Smooth muscle cell (in vitro differentiated cells): ENCODE results near the gene BMP2. TPM values are rescaled to one million over a fixed set of nuclear protein-coding genes. Genes with fewer than 3 reads are reported as not detected.

Experiments used
- DNase-seq: peaks from one replicate; lab custom pipeline; 2025; ENCODE audit not compliant: unreplicated experiment; lab: John Stamatoyannopoulos, UW
- H2AFZ ChIP-seq: fragments of 200-600 bp; sonication (generic); 2 replicates; pipeline ENCODE4 v1.6.0; 2016; ENCODE audit warnings: antibody characterized with exemption, low read depth, mild to moderate bottlenecking
- H3F3A ChIP-seq: fragments of 200-600 bp; sonication (generic); 2 replicates; pipeline ENCODE4 v1.6.0; 2017; ENCODE audit warnings: antibody characterized with exemption, low read depth
- H3K27ac ChIP-seq: fragments of 200-600 bp; sonication (generic); 2 replicates; pipeline ENCODE4 v1.5.1; 2016; ENCODE audit warnings: low read depth, mild to moderate bottlenecking
- H3K27me3 ChIP-seq: fragments of 200-600 bp; sonication (generic); 2 replicates; pipeline ENCODE4 v1.6.1; 2016; ENCODE audit warnings: low read depth, mild to moderate bottlenecking
- H3K36me3 ChIP-seq: fragments of 200-600 bp; sonication (generic); 2 replicates; pipeline ENCODE4 v1.5.1; 2016; ENCODE audit warnings: low read depth
- H3K4me1 ChIP-seq: fragments of 200-600 bp; sonication (generic); 2 replicates; pipeline ENCODE4 v1.5.1; 2016; ENCODE audit warnings: low read depth
- H3K4me2 ChIP-seq: fragments of 200-600 bp; sonication (generic); 2 replicates; pipeline ENCODE4 v1.6.0; 2016; ENCODE audit warnings: mild to moderate bottlenecking
- H3K4me3 ChIP-seq: fragments of 200-600 bp; sonication (generic); 2 replicates; pipeline ENCODE4 v1.5.1; 2016; ENCODE audit warnings: mild to moderate bottlenecking
- H3K79me2 ChIP-seq: fragments of 200-600 bp; sonication (generic); 2 replicates; pipeline ENCODE4 v1.6.0; 2016; ENCODE audit warnings: low read depth, mild to moderate bottlenecking
- H3K9ac ChIP-seq: fragments of 200-600 bp; sonication (generic); 2 replicates; pipeline ENCODE4 v1.6.0; 2016; ENCODE audit warnings: low read depth
- H3K9me3 ChIP-seq: fragments of 200-600 bp; sonication (generic); replicated peaks from 2 replicates; pipeline ENCODE4 v1.5.1; 2016; ENCODE audit warnings: low read depth
- H4K20me1 ChIP-seq: fragments of 200-600 bp; sonication (generic); 2 replicates; pipeline ENCODE4 v1.6.0; 2016; ENCODE audit warnings: low read depth
- WGBS: methylation state at CpG from one replicate; pipeline ENCODE4 v1.1.7; 2016; ENCODE audit warnings: low lambda C conversion rate; 5-methylcytosine and 5-hydroxymethylcytosine counted together
- polyA plus RNA-seq: library from polyadenylated mRNA; unstranded; fragments of >200 nt; fragmentation: Nextera tagmentation; extraction: Ambion mirVana; gene quantifications from 2 replicates; pipeline ENCODE4 v1.2.1, GENCODE V29; 2016
- total RNA-seq: library from RNA; depleted of rRNA; stranded (reverse); fragments of >200 nt; gene quantifications from 2 replicates; pipeline ENCODE4 v1.2.3, GENCODE V29; 2014
- TF ChIP-seq, protein P1 (sequence below): fragments of 200-600 bp; sonication (generic); IDR thresholded peaks from 2 replicates; pipeline ENCODE4 v1.5.1; 2017; ENCODE audit warnings: borderline replicate concordance, mild to moderate bottlenecking, antibody characterized with exemption; ENCODE audit not compliant: insufficient read depth, poor library complexity, severe bottlenecking

BMP2 gene
- total and polyA plus RNA-seq, 2 experiments from 2014 or later: 10.6 to 17.8 TPM

GRCh38 chr20:6750438-6750837 lies 17.0 kb upstream of the BMP2 start:
- Histone ChIP-seq H3K36me3 (no peaks in the 10 kb centered on the region), H3K9ac (no peak overlapping the region), H3K27ac (no peak overlapping the region), H3F3A (no peaks in the 10 kb centered on the region), H3K27me3 (no peaks in the 10 kb centered on the region), H3K4me3 (no peak overlapping the region), H3K4me1 (no peaks in the 10 kb centered on the region), H3K4me2 (no peak overlapping the region), H3K9me3 (no peaks in the 10 kb centered on the region), H3K79me2 (no peaks in the 10 kb centered on the region), H4K20me1 (no peaks in the 10 kb centered on the region), H2AFZ (no peak overlapping the region)
- TF ChIP-seq, protein P1, sequence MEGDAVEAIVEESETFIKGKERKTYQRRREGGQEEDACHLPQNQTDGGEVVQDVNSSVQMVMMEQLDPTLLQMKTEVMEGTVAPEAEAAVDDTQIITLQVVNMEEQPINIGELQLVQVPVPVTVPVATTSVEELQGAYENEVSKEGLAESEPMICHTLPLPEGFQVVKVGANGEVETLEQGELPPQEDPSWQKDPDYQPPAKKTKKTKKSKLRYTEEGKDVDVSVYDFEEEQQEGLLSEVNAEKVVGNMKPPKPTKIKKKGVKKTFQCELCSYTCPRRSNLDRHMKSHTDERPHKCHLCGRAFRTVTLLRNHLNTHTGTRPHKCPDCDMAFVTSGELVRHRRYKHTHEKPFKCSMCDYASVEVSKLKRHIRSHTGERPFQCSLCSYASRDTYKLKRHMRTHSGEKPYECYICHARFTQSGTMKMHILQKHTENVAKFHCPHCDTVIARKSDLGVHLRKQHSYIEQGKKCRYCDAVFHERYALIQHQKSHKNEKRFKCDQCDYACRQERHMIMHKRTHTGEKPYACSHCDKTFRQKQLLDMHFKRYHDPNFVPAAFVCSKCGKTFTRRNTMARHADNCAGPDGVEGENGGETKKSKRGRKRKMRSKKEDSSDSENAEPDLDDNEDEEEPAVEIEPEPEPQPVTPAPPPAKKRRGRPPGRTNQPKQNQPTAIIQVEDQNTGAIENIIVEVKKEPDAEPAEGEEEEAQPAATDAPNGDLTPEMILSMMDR: no peak
- no peak for DNase-seq

- H3K36me3 ChIP-seq: no peaks in the 10 kb centered on the region
- WGBS: 92% methylated on average over 4 of the region's 4 CpGs
- H3K27ac ChIP-seq: no peak overlapping the region
- H3K4me1 ChIP-seq: no peaks in the 10 kb centered on the region
- H3F3A ChIP-seq: no peaks in the 10 kb centered on the region
- no peak overlapping the region for H3K9ac ChIP-seq
- no peak overlapping the region for H3K4me2 ChIP-seq
- H3K9me3 ChIP-seq: no peaks in the 10 kb centered on the region
- TF ChIP-seq, protein P1: no peak
- no peaks in the 10 kb centered on the region for H4K20me1 ChIP-seq
- H3K4me3 ChIP-seq: no peak overlapping the region
- DNase-seq: no peak
- no peak overlapping the region for H2AFZ ChIP-seq
- peaks cover 5% of the 10 kb centered on the region for H3K27me3 ChIP-seq
- no peaks in the 10 kb centered on the region for H3K79me2 ChIP-seq
These were observed 10.5 kb upstream of the BMP2 start for GRCh38 chr20:6756693-6757595.

DNA sequence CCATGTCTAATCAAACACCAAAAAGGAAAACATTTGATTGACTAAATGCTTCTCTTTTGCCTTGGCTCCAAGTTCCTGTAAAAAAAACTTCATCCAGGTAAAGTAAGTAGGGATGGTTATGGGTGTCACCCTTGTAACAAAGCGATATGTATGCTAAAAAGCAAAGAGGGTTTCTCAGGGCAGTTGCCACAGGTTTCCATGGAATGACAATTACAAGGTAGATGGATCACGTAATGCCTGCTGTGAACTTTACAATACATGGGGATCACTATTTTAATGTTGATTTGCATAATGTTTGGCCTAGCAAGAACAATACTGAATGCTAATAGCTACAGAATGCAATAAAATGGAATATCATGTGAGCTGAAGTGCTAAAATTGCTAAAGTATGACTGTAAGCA lies 2.9 kb upstream of the BMP2 start:
- Histone ChIP-seq H3F3A (no peaks in the 10 kb centered on the region), H3K27ac (no peak overlapping the region), H3K4me1 (no peaks in the 10 kb centered on the region), H3K27me3 (no peaks in the 10 kb centered on the region), H3K9me3 (no peaks in the 10 kb centered on the region), H3K4me2 (no peak overlapping the region), H3K36me3 (no peaks in the 10 kb centered on the region), H4K20me1 (peaks cover 4% of the 10 kb centered on the region), H2AFZ (no peak overlapping the region), H3K79me2 (no peaks in the 10 kb centered on the region), H3K9ac (no peak overlapping the region), H3K4me3 (no peak overlapping the region)
- WGBS: 79% methylated on average over 2 of the region's 2 CpGs
- TF ChIP-seq, protein P1: no peak
- DNase-seq: no peak
